Spinal cord (tissue), 10 donors: ENCODE results near the gene SRSF2. TPM values are rescaled to one million over a fixed set of nuclear protein-coding genes. Genes with fewer than 3 reads are reported as not detected.

Experiments
- DNase-seq, 6 donors: peaks; one replicate each; pipeline versions ENCODE4 v3.0.0 to v3.0.0-alpha.2; 2013 to 2015; ENCODE audit warnings: low spot score in 6 of 6, low read depth in 4 of 6
- H3K27ac ChIP-seq: one replicate; pipeline ENCODE4 v1.5.1; 2013; ENCODE audit warnings: low read depth, low read length, control low read depth
- H3K27me3 ChIP-seq: one replicate; pipeline ENCODE4 v1.6.1; 2013; ENCODE audit warnings: low read length; ENCODE audit not compliant: control insufficient read depth, insufficient read depth
- H3K36me3 ChIP-seq: one replicate; pipeline ENCODE4 v1.6.1; 2013; ENCODE audit warnings: low read length; ENCODE audit not compliant: control insufficient read depth, insufficient read depth
- H3K4me1 ChIP-seq: one replicate; pipeline ENCODE4 v1.6.1; 2013; ENCODE audit warnings: low read length; ENCODE audit not compliant: control insufficient read depth, insufficient read depth
- H3K4me3 ChIP-seq: one replicate; pipeline ENCODE4 v1.5.1; 2013; ENCODE audit warnings: low read depth, low read length, control low read depth
- H3K9me3 ChIP-seq: one replicate; pipeline ENCODE4 v1.6.1; 2013; ENCODE audit warnings: low read length; ENCODE audit not compliant: control insufficient read depth, insufficient read depth
- WGBS: methylation state at CpG from one replicate; pipeline ENCODE4 v1.1.5; 2013; ENCODE audit warnings: missing lambda C conversion rate; ENCODE audit not compliant: insufficient coverage; 5-methylcytosine and 5-hydroxymethylcytosine counted together
- long read RNA-seq, 4 donors: transcript quantifications; one replicate each; lab custom pipeline, GENCODE V29; 2026
- polyA plus RNA-seq, 2 donors: library from polyadenylated mRNA; unstranded; fragments of 120-200 nt; gene quantifications; one replicate each; pipeline ENCODE4 v1.2.1, GENCODE V29; 2013; ENCODE audit not compliant: insufficient read length in 2 of 2
- total RNA-seq, 2 donors: library from RNA; depleted of rRNA in 1 of 2; stranded (reverse); fragments of 120-200 nt in 1 of 2; fragments of >200 nt in 1 of 2; gene quantifications; one replicate each; pipeline versions ENCODE4 v1.2.3 to v1.2.4, GENCODE V29; 2013 to 2014
- donor health status: healthy.

SRSF2 gene, protein sequence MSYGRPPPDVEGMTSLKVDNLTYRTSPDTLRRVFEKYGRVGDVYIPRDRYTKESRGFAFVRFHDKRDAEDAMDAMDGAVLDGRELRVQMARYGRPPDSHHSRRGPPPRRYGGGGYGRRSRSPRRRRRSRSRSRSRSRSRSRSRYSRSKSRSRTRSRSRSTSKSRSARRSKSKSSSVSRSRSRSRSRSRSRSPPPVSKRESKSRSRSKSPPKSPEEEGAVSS
- total RNA-seq, result 100 to 1,000 TPM in 1 of 2 donors, 10 to 100 TPM in 1; 78.3 to 161 TPM
- polyA plus RNA-seq, result 100 to 1,000 TPM; 264 to 268 TPM
- long read RNA-seq, donor 1, transcript SRSF2-203 (2 exons, 2,885 nt), result minor isoform, 11 of 102 reads
- long read RNA-seq, donor 1, transcript SRSF2-209 (2 exons, 1,001 nt), result minor isoform, 32 of 102 reads
- long read RNA-seq, donor 1, transcript SRSF2-208 (4 exons, 1,359 nt), result minor isoform, 5 of 102 reads
- long read RNA-seq, donor 1, transcript SRSF2-202 (3 exons, 1,927 nt), result major isoform, 39 of 102 reads
- long read RNA-seq, donor 1, partial matches to known transcripts, result 5 of 102 reads
- long read RNA-seq, donor 1, other reads (novel, unspliced or antisense), result 0 of 102 reads
- long read RNA-seq, donor 2, transcript SRSF2-202 (3 exons, 1,927 nt), result major isoform, 19 of 30 reads
- long read RNA-seq, donor 2, transcript SRSF2-209 (2 exons, 1,001 nt), result minor isoform, 5 of 30 reads
- long read RNA-seq, donor 2, partial matches to known transcripts, result 0 of 30 reads
- long read RNA-seq, donor 2, other reads (novel, unspliced or antisense), result 0 of 30 reads
- long read RNA-seq, donor 3, transcript SRSF2-202 (3 exons, 1,927 nt), result major isoform, 17 of 27 reads
- long read RNA-seq, donor 3, partial matches to known transcripts, result 0 of 27 reads
- long read RNA-seq, donor 3, other reads (novel, unspliced or antisense), result 0 of 27 reads
- long read RNA-seq, donor 4, transcript SRSF2-203 (2 exons, 2,885 nt), result minor isoform, 21 of 157 reads
- long read RNA-seq, donor 4, transcript SRSF2-208 (4 exons, 1,359 nt), result minor isoform, 8 of 157 reads
- long read RNA-seq, donor 4, transcript SRSF2-209 (2 exons, 1,001 nt), result major isoform, 63 of 157 reads
- long read RNA-seq, donor 4, transcript SRSF2-202 (3 exons, 1,927 nt), result minor isoform, 36 of 157 reads
- long read RNA-seq, donor 4, partial matches to known transcripts, result 10 of 157 reads
- long read RNA-seq, donor 4, other reads (novel, unspliced or antisense), result 9 of 157 reads

DNA sequence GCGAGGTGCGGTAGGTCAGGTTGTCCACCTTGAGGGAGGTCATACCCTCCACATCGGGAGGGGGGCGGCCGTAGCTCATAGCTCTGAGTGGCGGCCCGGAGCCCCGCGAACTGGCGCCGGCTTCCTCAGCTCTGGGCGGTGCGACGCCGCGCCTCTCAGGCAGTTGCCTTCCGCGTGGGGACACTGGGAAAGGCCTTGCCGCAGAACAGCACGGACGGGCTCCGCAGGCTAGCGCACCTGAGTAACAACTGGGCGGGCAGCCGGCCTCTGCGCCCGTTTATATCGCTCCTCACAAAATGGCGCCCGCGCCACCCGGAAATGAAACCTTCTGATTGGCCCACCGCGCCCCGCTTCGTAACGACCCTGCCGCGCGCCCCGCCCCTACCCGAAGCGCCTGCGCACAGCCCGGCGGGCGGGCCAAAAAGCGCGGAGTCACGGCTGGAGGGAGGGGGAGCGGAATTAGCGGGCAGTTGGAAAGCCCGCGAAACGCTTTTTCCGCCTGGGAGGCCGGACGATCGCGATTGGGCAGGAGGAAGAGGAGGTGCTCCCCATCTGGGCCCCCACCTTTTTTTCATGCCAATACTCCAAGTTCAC lies at the start of gene SRSF2:
SRSF2 (minus strand) TSS at position 250 of the 594 bp plus-strand sequence; CDS start at position 79, 171 bp downstream.
- DNase-seq, result peak; percentile 93 to 99 (median 97)
- H3K27me3 ChIP-seq, result no peaks in the 10 kb centered on the region
- no peaks in the 10 kb centered on the region for H3K9me3 ChIP-seq
- WGBS, result 0% methylated on average over 60 of the region's 60 CpGs
- peak within 1 kb of the TSS; percentile 100 for H3K27ac ChIP-seq
- peaks cover 17% of the 10 kb centered on the region for H3K36me3 ChIP-seq
- peak within 1 kb of the TSS; percentile 100 for H3K4me3 ChIP-seq
- peaks cover 9% of the 10 kb centered on the region for H3K4me1 ChIP-seq

GRCh38 chr17:76784926-76785325 lies 47.8 kb upstream of the SRSF2 start:
- peaks cover 18% of the 10 kb centered on the region for H3K36me3 ChIP-seq
- no peak overlapping the region for H3K27ac ChIP-seq
- WGBS, result 80% methylated on average over 1 of the region's 3 CpGs
- no peak overlapping the region for H3K4me3 ChIP-seq
- no peaks in the 10 kb centered on the region for H3K27me3 ChIP-seq
- no peaks in the 10 kb centered on the region for H3K9me3 ChIP-seq
- no peaks in the 10 kb centered on the region for H3K4me1 ChIP-seq
- no peak for DNase-seq

DNA sequence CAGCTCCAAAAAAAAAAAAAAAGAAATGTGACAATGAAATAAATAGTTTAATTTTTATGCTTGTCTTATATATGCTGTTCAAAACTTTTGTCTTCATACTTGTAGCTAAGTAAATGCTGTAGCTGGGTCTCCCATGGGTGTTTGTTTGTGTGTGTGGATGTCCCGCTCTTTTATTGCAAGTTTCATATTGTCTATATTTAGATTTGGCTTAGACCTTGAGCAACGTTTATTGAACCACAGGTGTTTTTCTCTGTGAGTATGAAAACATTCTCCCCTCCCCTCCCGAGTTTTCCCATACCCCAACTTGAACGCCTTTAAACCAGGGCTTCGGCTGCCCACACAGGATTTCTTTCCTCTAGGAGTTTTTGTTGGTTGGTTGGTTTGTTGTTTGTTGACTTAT lies 46.0 kb upstream of the SRSF2 start:
- WGBS, result no CpG with 5 or more reads among the region's 5 CpGs
- no peak overlapping the region for H3K27ac ChIP-seq
- no peak overlapping the region for H3K4me3 ChIP-seq
- no peaks in the 10 kb centered on the region for H3K27me3 ChIP-seq
- H3K9me3 ChIP-seq, result no peaks in the 10 kb centered on the region
- peaks cover 18% of the 10 kb centered on the region for H3K36me3 ChIP-seq
- no peak for DNase-seq
- no peaks in the 10 kb centered on the region for H3K4me1 ChIP-seq

- DNase-seq, result peak in 1 of 6 donors; percentile 10
- Histone ChIP-seq H3K27ac (no peak overlapping the region), H3K4me3 (no peak overlapping the region), H3K36me3 (peaks cover 33% of the 10 kb centered on the region), H3K4me1 (no peaks in the 10 kb centered on the region), H3K27me3 (no peaks in the 10 kb centered on the region), H3K9me3 (no peaks in the 10 kb centered on the region)
- 78% methylated on average over 12 of the region's 12 CpGs for WGBS
Measured at GRCh38 chr17:76781056-76781982, 44.2 kb upstream of the SRSF2 start.

GRCh38 chr17:76775021-76775600 lies 38.0 kb upstream of the SRSF2 start:
- no peak overlapping the region for H3K4me3 ChIP-seq
- peaks cover 44% of the 10 kb centered on the region for H3K36me3 ChIP-seq

GRCh38 chr17:76772842-76773525 lies 35.9 kb upstream of the SRSF2 start:
- DNase-seq, result no peak
- H3K9me3 ChIP-seq, result no peaks in the 10 kb centered on the region
- 100% methylated on average over 1 of the region's 6 CpGs for WGBS
- H3K36me3 ChIP-seq, result peaks cover 45% of the 10 kb centered on the region
- no peak overlapping the region for H3K27ac ChIP-seq
- no peaks in the 10 kb centered on the region for H3K27me3 ChIP-seq
- H3K4me1 ChIP-seq, result no peaks in the 10 kb centered on the region
- H3K4me3 ChIP-seq, result no peak overlapping the region

More at GRCh38 chr17:76775021-76775600, 38.0 kb upstream of the SRSF2 start:
- Histone ChIP-seq H3K4me1 (no peaks in the 10 kb centered on the region), H3K27me3 (no peaks in the 10 kb centered on the region), H3K27ac (no peak overlapping the region), H3K9me3 (no peaks in the 10 kb centered on the region)
- DNase-seq, result no peak
- 86% methylated on average over 9 of the region's 10 CpGs for WGBS

DNA sequence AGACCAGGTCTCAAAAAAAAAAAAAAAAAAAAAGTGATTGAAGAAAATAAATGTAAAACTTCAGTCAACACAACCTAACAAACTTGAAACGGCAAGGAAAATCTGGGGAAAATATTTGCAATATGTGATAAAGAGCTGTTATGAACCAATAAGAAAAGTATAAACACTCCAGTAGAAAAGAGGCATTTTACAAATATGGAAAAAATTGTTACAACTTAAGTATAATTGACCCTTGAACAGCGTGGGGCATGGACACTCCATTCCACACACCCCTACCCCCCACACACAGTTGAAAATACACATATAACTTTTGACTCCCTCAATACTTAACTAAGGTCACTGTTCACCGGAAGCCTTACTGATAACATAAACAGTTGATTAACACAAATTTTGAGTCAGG lies 21.4 kb upstream of the SRSF2 start:
- Histone ChIP-seq H3K4me1 (no peaks in the 10 kb centered on the region), H3K27ac (no peak overlapping the region), H3K27me3 (no peaks in the 10 kb centered on the region), H3K4me3 (no peak overlapping the region), H3K9me3 (no peaks in the 10 kb centered on the region), H3K36me3 (peaks cover 51% of the 10 kb centered on the region)
- DNase-seq, result no peak
- 100% methylated on average over 1 of the region's 3 CpGs for WGBS

GRCh38 chr17:76757256-76757655 lies 20.1 kb upstream of the SRSF2 start:
- Histone ChIP-seq H3K9me3 (no peaks in the 10 kb centered on the region), H3K27me3 (no peaks in the 10 kb centered on the region), H3K4me1 (no peaks in the 10 kb centered on the region), H3K27ac (no peak overlapping the region), H3K4me3 (no peak overlapping the region), H3K36me3 (peaks cover 56% of the 10 kb centered on the region)
- 98% methylated on average over 3 of the region's 5 CpGs for WGBS
- DNase-seq, result no peak
